Muscle of leg (tissue), 11 donors: ENCODE measurements around the gene SLC39A11. TPM values are rescaled to one million over a fixed set of nuclear protein-coding genes. Genes with fewer than 3 reads are reported as not detected.
A peak's percentile ranks its signal among the peaks of the same experiment; 100 is the strongest.

Experiments
- DNase-seq: peaks from one replicate; pipeline ENCODE4 v3.0.0; 2013
- H3K27ac ChIP-seq: one replicate; pipeline ENCODE4 v1.5.1; 2013; ENCODE audit warnings: mild to moderate bottlenecking, low read length, control low read depth
- H3K27me3 ChIP-seq: one replicate; pipeline ENCODE4 v1.6.1; 2013; ENCODE audit warnings: low read length; ENCODE audit not compliant: control insufficient read depth, insufficient read depth
- H3K36me3 ChIP-seq: one replicate; pipeline ENCODE4 v1.6.1; 2013; ENCODE audit warnings: low read length; ENCODE audit not compliant: control insufficient read depth, insufficient read depth
- H3K4me1 ChIP-seq: one replicate; pipeline ENCODE4 v1.6.1; 2013; ENCODE audit warnings: low read length; ENCODE audit not compliant: control insufficient read depth, insufficient read depth
- H3K4me3 ChIP-seq: one replicate; pipeline ENCODE4 v1.5.1; 2013; ENCODE audit warnings: low read length, control low read depth
- H3K9me3 ChIP-seq: replicated peaks from 2 replicates; pipeline ENCODE4 v1.6.1; 2013; ENCODE audit warnings: low read depth, low read length; ENCODE audit not compliant: control insufficient read depth
- WGBS: methylation state at CpG from one replicate; pipeline ENCODE4 v1.1.5; 2013; ENCODE audit warnings: missing lambda C conversion rate; ENCODE audit not compliant: insufficient coverage; 5-methylcytosine and 5-hydroxymethylcytosine counted together
- polyA plus RNA-seq, 8 donors: library from polyadenylated mRNA; unstranded; fragments of 120-200 nt; gene quantifications; one replicate each; pipeline versions ENCODE4 v1.2.1 to v1.2.3, GENCODE V29; 2013; ENCODE audit warnings: inconsistent platforms in 1 of 8, low replicate concordance in 1 of 8; ENCODE audit not compliant: insufficient read length in 8 of 8, insufficient read depth in 1 of 8
- total RNA-seq: library from RNA; stranded (reverse); fragments of 120-200 nt; gene quantifications from one replicate; pipeline ENCODE4 v1.2.4, GENCODE V29; 2013

SLC39A11 gene
- total and polyA plus RNA-seq, 9 donors = 8.7 to 13.6 (median 10.0) TPM

DNA sequence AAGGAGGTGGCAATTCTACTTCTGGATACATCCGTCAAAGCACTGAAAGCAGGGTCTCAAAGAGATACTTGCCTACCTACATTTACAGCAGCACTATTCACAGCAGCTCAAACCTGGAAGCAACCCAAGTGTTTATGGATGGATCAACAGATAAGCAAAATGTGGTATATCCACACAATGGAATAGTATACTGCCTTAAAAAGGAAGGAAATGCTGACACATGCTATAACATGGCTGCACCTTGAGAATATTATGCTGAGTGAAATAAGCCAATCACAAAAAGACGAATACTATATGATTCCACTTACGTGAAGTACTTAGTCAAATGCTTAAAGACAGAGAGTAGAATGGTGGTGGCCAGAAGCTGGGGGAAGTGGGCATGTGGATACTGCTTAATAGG, 336.2 kb downstream of the SLC39A11 start:
- Histone ChIP-seq H3K27me3 (no peaks in the 10 kb centered on the region), H3K4me3 (no peak overlapping the region), H3K36me3 (no peaks in the 10 kb centered on the region), H3K4me1 (no peaks in the 10 kb centered on the region), H3K9me3 (peaks cover 2% of the 10 kb centered on the region), H3K27ac (no peak overlapping the region)
- DNase-seq = no peak
- WGBS = no CpG with 5 or more reads among the region's 3 CpGs

DNA sequence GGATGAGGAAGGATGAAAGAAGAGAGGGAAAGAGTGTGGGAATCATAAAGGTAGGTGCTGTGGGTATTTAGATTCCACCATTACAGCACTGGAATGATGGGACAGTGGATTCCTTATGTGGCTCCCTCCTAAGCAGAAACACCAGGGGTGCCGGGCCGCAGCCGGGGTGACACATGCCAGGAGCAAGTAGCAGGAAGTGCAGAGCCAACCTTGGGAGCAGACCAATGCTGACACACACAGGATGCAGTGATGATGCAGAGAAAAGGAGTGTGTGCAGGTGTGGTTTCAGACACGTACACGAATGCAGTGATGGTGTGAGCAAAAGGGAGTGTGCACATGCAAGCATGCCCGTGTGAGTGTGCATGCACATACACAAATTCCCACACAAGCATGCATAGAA, 338.0 kb downstream of the SLC39A11 start:
- Histone ChIP-seq H3K36me3 (no peaks in the 10 kb centered on the region), H3K27me3 (no peaks in the 10 kb centered on the region), H3K4me3 (no peak overlapping the region), H3K4me1 (no peaks in the 10 kb centered on the region), H3K9me3 (peaks cover 2% of the 10 kb centered on the region), H3K27ac (no peak overlapping the region)
- DNase-seq = no peak
- 82% methylated on average over 3 of the region's 6 CpGs for WGBS

DNA sequence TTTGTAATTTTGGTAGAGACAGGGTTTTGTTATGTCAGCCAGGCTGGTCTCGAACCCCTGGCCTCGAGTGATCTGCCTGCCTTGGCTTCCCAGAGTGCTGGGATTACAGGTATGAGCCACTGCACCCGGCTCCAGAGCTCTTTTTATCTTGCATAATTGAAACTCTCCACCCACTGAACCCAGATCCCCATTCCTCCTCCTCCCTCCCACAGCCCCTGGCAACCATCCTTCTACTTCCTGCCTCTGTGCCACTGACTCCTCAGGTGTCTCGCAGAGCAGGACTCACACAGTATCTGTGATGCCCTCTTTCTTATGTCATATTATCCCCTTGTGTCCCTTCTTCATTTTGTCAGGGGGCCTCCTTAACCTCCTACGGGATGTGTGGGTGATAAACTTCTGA, 340.7 kb downstream of the SLC39A11 start:
- 66% methylated on average over 3 of the region's 5 CpGs for WGBS
- Histone ChIP-seq H3K4me3 (no peak overlapping the region), H3K36me3 (no peaks in the 10 kb centered on the region), H3K27ac (no peak overlapping the region), H3K9me3 (peaks cover 2% of the 10 kb centered on the region), H3K27me3 (no peaks in the 10 kb centered on the region), H3K4me1 (no peaks in the 10 kb centered on the region)
- no peak for DNase-seq

DNA sequence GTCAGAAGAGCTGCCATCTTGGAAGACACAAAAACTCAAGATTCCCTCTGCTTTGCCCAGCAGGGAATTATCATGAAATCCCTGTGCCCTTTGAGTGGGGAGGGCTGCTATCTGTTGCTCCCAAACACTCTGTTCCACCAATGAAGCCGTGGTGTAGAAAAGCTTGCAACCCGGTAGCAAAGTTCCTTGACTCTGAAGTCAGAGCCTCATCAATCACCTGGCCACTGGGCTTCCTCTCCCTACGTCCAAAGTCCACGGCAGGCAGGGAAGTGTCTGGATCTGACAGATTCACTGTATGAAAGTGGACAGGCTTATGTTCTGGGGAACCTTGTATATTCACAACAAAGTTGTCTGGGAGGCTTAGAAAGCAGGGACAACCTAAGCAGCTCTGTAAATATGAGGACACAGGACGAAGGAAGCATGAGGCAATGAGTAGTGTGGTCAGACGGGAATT, 343.3 kb downstream of the SLC39A11 start:
- no peak for DNase-seq
- 79% methylated on average over 3 of the region's 6 CpGs for WGBS
- no peaks in the 10 kb centered on the region for H3K36me3 ChIP-seq
- no peaks in the 10 kb centered on the region for H3K9me3 ChIP-seq
- no peaks in the 10 kb centered on the region for H3K27me3 ChIP-seq
- H3K4me3 ChIP-seq = no peak overlapping the region
- no peak overlapping the region for H3K27ac ChIP-seq
- no peaks in the 10 kb centered on the region for H3K4me1 ChIP-seq

DNA sequence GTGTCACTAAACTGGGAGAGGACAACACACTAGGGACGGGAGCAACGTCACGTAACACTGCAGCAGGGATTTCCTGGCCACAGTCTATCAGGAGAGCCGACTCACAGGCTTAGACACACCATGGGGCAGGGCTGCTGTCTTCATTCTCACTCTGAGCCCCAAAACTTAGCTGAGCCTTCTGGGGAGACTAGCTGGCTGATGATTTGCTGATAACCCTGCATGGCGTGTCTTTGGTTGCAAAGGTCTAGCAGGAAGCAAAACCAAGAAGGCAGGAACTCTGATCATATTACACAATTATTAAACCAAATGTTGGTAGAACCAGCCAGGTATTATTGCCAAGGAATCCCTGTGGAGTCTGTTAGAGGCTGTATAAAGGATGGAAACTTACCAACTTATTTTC, 345.0 kb downstream of the SLC39A11 start:
- no peaks in the 10 kb centered on the region for H3K36me3 ChIP-seq
- peak; percentile 76 for DNase-seq
- WGBS = 31% methylated on average over 4 of the region's 5 CpGs
- H3K27me3 ChIP-seq = no peaks in the 10 kb centered on the region
- no peaks in the 10 kb centered on the region for H3K9me3 ChIP-seq
- H3K4me3 ChIP-seq = no peak overlapping the region
- H3K4me1 ChIP-seq = peaks cover 5% of the 10 kb centered on the region
- no peak overlapping the region for H3K27ac ChIP-seq

DNA sequence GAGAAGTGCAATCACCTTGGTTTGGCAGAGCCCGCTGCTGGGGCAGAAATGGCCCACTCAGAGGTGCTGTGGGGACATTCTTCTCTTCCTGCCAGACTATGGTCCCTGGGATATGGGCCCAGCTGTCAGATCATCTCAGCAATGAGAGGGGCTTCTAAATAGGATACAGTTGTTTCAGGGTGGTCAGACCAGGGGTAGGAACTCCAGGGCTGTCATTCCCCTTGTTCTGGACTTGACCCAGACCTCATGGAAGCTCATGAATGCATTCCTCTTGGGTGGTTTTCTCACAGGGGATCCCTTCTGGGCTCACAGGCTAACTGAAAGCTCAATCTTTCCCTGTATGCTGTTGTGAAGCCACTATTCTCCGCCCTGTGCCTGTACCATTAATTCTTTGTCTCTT, 347.2 kb downstream of the SLC39A11 start:
- WGBS = 100% methylated on average over 1 of the region's 2 CpGs
- Histone ChIP-seq H3K4me3 (no peak overlapping the region), H3K9me3 (no peaks in the 10 kb centered on the region), H3K27ac (no peak overlapping the region), H3K27me3 (no peaks in the 10 kb centered on the region), H3K4me1 (peaks cover 5% of the 10 kb centered on the region), H3K36me3 (no peaks in the 10 kb centered on the region)
- DNase-seq = no peak

DNA sequence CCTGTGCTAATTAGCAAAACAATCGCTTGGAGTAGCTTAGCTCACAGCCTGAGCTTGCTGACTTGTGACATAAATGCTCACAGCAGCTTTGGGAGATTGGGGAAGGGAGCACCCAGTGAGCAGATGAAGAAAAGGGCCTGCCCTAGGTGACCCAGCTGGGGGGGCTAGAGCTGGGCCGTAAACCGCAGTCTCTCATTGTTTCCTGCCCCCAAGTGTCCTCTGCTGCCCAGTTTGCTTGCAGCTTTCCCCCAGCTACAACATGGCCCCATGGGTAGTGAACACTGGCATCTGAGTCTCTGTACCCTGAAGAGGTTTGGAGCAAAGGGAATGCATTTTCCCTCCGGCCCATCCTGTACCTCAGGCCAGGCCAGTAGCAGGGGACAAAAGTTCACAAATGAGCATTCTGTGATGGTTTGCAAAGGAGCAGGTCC, 349.4 kb downstream of the SLC39A11 start:
- no peak overlapping the region for H3K4me3 ChIP-seq
- DNase-seq = no peak
- no peaks in the 10 kb centered on the region for H3K36me3 ChIP-seq
- no peaks in the 10 kb centered on the region for H3K9me3 ChIP-seq
- no peaks in the 10 kb centered on the region for H3K27me3 ChIP-seq
- 60% methylated on average over 1 of the region's 4 CpGs for WGBS
- H3K4me1 ChIP-seq = peaks cover 5% of the 10 kb centered on the region
- H3K27ac ChIP-seq = no peak overlapping the region

DNA sequence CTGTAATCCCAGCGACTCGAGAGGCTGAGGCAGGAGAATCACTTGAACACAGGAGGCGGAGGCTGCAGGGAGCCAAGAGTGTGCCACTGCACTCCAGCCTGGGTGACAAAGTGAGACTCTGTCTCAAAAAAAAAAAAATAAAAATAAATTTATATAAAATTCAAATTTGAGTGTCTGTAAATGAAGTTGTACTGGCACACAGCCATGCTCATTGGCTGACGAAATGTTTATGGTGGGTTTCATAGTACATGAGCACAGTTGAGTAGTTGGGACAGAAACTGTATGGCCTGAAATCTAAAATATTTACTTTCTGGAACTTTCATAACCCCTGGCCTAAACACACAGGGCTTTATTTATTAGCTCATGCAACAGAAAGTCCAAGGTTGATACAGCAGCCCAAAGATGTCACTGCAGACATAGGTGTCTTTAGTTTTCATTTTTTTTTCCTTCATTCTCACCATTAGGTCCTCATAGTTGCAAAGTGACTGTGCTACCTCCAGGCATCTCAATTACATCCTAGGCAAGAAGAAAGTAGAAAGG, 355.3 kb downstream of the SLC39A11 start:
- H3K9me3 ChIP-seq = no peaks in the 10 kb centered on the region
- WGBS = 94% methylated on average over 3 of the region's 4 CpGs
- no peak overlapping the region for H3K4me3 ChIP-seq
- peaks cover 2% of the 10 kb centered on the region for H3K4me1 ChIP-seq
- H3K27me3 ChIP-seq = no peaks in the 10 kb centered on the region
- peaks cover 6% of the 10 kb centered on the region for H3K36me3 ChIP-seq
- no peak overlapping the region for H3K27ac ChIP-seq
- no peak for DNase-seq

DNA sequence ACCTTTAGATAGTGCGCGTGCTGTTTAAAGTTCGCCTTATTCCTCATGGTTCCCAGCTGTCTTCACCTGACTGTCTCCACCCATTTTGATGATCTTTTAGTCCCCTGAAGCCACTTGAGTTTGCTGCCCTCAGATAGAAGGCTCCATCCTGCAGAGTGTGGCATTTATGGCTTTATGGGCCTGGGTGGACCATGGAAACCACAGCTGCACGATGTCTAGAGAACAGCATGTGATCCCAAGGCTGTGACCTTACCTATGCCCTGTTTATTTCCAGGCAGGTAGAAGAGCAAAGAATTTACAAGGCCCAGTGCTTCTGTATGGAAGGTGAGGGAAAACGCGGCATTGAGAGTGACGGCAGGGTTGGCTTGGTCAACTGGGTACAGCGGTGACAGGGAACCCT, 356.9 kb downstream of the SLC39A11 start:
- DNase-seq = no peak
- H3K4me3 ChIP-seq = no peak overlapping the region
- no peaks in the 10 kb centered on the region for H3K9me3 ChIP-seq
- no peak overlapping the region for H3K27ac ChIP-seq
- no peaks in the 10 kb centered on the region for H3K27me3 ChIP-seq
- peaks cover 2% of the 10 kb centered on the region for H3K4me1 ChIP-seq
- WGBS = 76% methylated on average over 5 of the region's 8 CpGs
- peaks cover 6% of the 10 kb centered on the region for H3K36me3 ChIP-seq

DNA sequence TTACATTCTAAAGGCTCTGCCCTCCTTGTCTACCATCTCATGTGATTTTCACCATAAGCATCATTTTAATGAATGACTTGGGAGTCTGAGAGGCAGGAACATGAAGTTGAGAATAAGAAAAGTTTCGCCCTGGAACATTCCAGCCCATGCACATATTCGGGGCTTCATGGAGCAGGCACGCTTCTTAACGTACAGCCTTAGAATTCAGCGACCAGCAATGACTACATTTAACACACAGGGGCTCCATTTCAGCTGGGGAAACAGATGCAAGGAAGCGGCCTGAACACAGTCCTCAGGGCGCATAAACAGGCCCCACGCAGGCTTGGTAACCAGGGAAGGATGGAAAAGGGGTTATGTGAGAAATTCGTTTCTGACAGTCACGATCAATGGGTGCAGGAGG, 357.4 kb downstream of the SLC39A11 start:
- no peak for DNase-seq
- Histone ChIP-seq H3K4me1 (peaks cover 2% of the 10 kb centered on the region), H3K9me3 (no peaks in the 10 kb centered on the region), H3K27ac (no peak overlapping the region), H3K27me3 (no peaks in the 10 kb centered on the region), H3K36me3 (peaks cover 6% of the 10 kb centered on the region), H3K4me3 (no peak overlapping the region)
- WGBS = 79% methylated on average over 8 of the region's 10 CpGs

DNA sequence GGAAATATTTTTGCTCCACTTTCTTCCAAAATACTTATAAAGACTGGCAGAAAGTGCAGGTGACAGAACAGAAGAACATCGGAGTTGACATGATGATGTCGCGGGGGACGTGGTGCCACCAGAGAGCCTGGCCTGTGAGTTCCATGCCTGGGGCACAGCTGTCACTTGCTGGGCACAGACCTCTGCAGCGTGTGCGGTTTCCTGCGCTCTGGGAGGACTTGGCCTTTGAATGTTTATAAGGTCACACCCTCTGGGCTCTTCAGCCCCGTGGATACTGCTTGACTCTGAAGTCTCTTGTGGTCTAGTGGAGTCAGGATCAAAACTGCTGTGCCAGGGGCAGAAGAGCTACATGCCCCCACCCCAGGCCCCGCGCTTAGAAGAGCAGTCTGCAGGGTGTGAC, 357.9 kb downstream of the SLC39A11 start:
- Histone ChIP-seq H3K36me3 (peaks cover 6% of the 10 kb centered on the region), H3K27me3 (no peaks in the 10 kb centered on the region), H3K9me3 (no peaks in the 10 kb centered on the region), H3K4me1 (peaks cover 2% of the 10 kb centered on the region), H3K27ac (no peak overlapping the region), H3K4me3 (no peak overlapping the region)
- DNase-seq = no peak
- WGBS = 91% methylated on average over 4 of the region's 10 CpGs
